Measurements from ENCODE around the gene KRT5.

The KRT5 gene

DNA sequence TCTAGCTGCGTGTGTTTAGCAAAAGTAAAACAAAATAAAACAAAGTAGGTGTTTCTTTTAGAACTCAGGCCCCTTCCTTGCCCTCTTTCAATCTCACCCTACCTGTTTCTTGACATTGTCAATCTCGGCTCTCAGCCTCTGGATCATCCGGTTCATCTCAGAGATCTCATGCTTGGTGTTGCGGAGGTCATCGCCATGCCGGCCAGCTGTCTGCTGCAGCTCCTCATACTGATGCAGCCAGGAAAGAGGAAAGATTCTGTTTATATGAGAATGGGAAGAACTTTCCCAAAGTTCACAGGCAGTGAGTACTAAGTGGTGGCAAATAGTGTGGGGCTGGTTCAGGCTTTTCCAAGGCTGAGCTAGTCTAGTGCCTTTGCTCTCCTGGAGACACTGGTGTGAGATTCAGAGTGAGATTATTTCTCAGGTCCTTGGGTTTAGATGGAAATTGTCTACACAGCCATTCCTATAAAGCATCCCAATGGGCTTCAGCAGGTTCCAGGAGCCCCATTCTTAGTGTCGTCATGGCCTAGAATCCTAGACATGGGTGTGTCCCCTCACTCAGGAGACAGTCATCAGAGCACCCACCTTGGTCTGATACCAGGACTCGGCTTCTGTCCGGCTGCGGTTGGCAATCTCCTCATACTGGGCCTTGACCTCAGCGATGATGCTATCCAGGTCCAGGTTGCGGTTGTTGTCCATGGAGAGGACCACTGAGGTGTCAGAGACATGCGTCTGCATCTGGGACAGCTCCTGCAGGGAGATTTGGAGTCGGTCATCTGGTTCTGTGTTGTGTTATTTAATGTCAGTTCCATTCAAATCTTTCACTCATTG lies 3.0 kb downstream of the KRT5 start (continued):
- TF ChIP-seq, protein P1, sequence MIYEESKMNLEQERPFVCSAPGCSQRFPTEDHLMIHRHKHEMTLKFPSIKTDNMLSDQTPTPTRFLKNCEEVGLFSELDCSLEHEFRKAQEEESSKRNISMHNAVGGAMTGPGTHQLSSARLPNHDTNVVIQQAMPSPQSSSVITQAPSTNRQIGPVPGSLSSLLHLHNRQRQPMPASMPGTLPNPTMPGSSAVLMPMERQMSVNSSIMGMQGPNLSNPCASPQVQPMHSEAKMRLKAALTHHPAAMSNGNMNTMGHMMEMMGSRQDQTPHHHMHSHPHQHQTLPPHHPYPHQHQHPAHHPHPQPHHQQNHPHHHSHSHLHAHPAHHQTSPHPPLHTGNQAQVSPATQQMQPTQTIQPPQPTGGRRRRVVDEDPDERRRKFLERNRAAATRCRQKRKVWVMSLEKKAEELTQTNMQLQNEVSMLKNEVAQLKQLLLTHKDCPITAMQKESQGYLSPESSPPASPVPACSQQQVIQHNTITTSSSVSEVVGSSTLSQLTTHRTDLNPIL (CRISPR knock-in tag; IDR thresholded peaks at IDR 0.05; ENCODE audit: low read depth), result no peak
- no peak for TF ChIP-seq TCF4 (CRISPR knock-in tag; IDR thresholded peaks at IDR 0.05; ENCODE audit: borderline replicate concordance)
- TF ChIP-seq, protein P2, sequence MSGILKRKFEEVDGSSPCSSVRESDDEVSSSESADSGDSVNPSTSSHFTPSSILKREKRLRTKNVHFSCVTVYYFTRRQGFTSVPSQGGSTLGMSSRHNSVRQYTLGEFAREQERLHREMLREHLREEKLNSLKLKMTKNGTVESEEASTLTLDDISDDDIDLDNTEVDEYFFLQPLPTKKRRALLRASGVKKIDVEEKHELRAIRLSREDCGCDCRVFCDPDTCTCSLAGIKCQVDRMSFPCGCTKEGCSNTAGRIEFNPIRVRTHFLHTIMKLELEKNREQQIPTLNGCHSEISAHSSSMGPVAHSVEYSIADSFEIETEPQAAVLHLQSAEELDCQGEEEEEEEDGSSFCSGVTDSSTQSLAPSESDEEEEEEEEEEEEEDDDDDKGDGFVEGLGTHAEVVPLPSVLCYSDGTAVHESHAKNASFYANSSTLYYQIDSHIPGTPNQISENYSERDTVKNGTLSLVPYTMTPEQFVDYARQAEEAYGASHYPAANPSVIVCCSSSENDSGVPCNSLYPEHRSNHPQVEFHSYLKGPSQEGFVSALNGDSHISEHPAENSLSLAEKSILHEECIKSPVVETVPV (CRISPR knock-in tag; IDR thresholded peaks at IDR 0.05), result no peak
- TF ChIP-seq ZNF70 (CRISPR knock-in tag; IDR thresholded peaks at IDR 0.05), result no peak

DNA sequence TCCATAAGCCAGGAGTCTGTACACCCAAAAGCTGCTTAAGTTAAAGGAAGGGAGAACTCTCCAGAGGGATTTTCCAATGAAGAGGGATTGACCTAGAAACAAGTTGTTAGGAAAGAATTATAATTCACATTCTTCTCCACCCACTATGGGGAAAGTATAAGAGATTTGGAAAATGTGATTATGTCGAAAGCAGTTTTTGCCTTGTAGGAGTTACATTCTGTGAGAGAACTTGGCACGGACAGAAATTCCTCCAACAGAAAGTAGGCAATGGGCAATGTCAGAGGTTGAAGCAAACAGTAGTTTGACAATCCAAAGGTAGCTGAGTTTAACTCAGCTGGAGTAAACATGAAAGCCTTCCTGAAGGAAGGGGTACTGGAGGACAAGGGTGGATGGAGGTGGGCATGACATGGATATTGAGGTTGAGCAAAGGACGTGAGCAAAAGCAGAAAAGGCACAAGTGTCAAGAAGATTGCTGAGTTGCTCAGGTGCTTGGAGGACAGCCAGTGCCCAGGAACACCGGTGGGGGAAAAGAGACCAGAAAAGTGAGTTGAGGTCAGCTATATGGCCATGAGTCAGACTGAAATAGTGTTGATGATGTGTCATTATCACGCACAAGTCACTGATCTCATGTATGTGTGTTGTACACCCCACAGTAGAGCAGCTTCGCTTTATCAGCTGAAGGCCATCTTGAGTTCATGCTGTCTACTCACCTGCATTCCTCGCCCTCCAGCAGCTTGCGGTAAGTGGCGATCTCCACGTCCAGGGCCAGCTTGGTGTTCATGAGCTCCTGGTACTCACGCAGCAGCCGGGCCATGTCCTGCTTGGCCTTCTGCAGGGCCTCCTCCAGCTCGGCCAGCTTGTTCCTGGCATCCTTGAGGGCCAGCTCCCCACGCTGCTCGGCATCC lies 4.0 kb downstream of the KRT5 start:
- no peak for TF ChIP-seq ISL1 (CRISPR knock-in tag; IDR thresholded peaks at IDR 0.05)
- TF ChIP-seq, protein P3, sequence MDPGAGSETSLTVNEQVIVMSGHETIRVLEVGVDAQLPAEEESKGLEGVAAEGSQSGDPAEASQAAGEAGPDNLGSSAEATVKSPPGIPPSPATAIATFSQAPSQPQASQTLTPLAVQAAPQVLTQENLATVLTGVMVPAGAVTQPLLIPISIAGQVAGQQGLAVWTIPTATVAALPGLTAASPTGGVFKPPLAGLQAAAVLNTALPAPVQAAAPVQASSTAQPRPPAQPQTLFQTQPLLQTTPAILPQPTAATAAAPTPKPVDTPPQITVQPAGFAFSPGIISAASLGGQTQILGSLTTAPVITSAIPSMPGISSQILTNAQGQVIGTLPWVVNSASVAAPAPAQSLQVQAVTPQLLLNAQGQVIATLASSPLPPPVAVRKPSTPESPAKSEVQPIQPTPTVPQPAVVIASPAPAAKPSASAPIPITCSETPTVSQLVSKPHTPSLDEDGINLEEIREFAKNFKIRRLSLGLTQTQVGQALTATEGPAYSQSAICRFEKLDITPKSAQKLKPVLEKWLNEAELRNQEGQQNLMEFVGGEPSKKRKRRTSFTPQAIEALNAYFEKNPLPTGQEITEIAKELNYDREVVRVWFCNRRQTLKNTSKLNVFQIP (CRISPR knock-in tag; IDR thresholded peaks at IDR 0.05; ENCODE audit: borderline replicate concordance, low read depth), result no peak
- ATAC-seq, result no peak

DNA sequence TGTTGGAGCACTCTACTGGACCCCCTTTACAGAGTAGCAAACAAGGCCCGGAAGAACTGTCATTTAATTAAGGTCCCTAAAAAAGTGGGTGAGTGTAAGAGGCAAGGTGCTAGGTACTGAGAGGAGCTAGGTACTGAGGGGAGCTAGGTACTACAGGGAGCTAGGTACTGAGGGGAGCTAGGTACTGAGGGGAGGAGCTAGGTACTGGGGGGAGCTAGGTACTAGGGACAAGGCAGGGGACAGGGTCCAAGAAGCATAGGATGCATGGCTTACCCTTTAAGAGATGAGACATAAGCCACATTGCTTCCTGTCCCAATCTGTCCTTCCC lies 4.9 kb downstream of the KRT5 start:
- no peak for TF ChIP-seq ZNF70 (CRISPR knock-in tag; IDR thresholded peaks at IDR 0.05)

DNA sequence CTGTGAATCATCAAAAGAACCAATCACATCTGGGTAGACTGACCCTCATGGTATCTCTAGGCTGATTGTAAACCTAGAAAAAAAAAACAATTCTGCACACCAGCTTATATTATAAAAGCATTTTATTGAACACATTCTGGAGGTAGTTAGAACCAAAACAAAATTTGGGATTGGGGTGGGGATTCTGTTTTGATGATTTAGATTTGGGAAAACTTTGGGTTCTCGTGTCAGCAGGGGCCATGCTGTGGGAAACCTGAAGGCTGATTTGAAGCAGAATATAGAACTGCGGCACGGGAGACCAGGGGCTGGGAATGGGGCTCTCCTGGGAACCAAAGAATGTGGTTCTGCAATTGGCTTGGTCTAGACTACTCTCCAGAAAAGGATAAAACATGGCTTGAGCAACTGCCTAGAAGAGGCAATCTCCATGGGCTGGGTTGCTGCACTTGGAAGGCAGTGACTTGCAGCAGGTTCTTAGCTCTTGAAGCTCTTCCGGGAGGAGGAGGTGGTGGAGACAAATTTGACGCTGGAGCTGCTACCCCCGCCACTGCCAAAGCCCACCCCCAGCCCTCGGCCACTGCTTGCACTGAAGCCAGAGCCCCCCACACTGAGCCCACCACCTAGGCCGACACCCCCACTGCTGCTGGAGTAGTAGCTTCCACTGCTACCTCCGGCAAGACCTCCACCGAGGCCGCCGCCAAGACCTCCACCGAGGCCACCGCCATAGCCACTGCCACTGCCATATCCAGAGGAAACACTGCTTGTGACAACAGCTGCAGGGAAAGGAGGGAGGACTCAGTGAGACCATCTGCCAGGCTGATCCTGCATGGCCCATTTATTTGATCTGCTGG lies 5.5 kb downstream of the KRT5 start:
- TF ChIP-seq RARB (CRISPR knock-in tag; IDR thresholded peaks at IDR 0.05) (no peak), ZNF565 (CRISPR knock-in tag; conservative IDR thresholded peaks at IDR 0.05; ENCODE audit: low read depth) (no peak), TOX (CRISPR knock-in tag; IDR thresholded peaks at IDR 0.05; ENCODE audit: borderline replicate concordance) (no peak), ESRRG (CRISPR knock-in tag; IDR thresholded peaks at IDR 0.05) (no peak), ARNTL (CRISPR knock-in tag; IDR thresholded peaks at IDR 0.05; ENCODE audit: borderline replicate concordance, low read depth) (no peak), OSR1 (CRISPR knock-in tag; IDR thresholded peaks at IDR 0.05) (no peak), ZC3H10 (CRISPR knock-in tag; IDR thresholded peaks at IDR 0.05) (no peak), ZFP3 (CRISPR knock-in tag; IDR thresholded peaks at IDR 0.05) (no peak), TCF4 (CRISPR knock-in tag; IDR thresholded peaks at IDR 0.05; ENCODE audit: borderline replicate concordance) (no peak)
- TF ChIP-seq, protein P1 (CRISPR knock-in tag; IDR thresholded peaks at IDR 0.05; ENCODE audit: low read depth), result no peak
- no peak for ATAC-seq

More for the DNA sequence above, 4.9 kb downstream of the KRT5 start:
- ATAC-seq, result no peak

DNA sequence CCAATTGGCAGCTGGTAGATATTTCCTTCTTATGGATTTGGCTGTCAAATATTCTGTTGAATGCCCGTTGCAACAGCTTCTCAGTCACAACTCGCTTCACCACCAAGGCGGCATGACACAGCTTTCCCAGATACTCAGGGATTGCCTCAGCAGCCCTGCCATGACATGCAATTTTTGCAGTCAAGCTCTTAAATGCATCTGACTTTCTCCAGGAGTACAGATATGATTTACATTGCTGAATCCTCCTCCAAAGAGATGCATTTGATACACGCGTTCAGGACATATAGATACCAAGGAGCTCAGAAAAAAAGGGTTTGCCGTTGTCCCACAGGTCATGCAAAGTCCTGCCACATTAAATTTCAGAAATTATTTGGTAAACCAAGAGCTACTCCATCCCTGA lies 6.5 kb downstream of the KRT5 start:
- ATAC-seq, result no peak
- TF ChIP-seq TOX (CRISPR knock-in tag; IDR thresholded peaks at IDR 0.05; ENCODE audit: borderline replicate concordance), result no peak

DNA sequence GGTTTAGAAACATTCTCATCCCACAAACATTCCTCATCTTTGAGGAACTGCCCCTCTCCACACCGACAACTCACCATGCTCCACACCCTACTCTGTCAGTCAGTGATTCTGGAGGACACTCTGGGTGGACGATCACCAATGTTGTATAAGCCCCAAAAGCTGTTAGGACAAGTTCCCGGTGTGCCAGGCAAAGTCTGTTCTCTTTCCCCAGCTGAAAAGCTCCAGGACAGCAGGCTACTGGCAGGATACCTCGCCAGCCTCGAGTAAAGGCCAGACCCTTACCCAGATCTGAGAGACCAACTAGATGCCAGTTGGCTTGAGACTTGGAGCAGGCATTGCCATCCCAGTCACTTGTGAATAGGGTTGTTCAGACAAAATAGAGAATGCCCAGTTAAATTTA lies 12.0 kb downstream of the KRT5 start:
- ATAC-seq, result no peak
- TF ChIP-seq BACH2 (CRISPR knock-in tag; IDR thresholded peaks at IDR 0.05; ENCODE audit: borderline replicate concordance) (no peak), TOX (CRISPR knock-in tag; IDR thresholded peaks at IDR 0.05; ENCODE audit: borderline replicate concordance) (no peak), GLIS3 (CRISPR knock-in tag; IDR thresholded peaks at IDR 0.05) (no peak)
- TF ChIP-seq, protein P4, sequence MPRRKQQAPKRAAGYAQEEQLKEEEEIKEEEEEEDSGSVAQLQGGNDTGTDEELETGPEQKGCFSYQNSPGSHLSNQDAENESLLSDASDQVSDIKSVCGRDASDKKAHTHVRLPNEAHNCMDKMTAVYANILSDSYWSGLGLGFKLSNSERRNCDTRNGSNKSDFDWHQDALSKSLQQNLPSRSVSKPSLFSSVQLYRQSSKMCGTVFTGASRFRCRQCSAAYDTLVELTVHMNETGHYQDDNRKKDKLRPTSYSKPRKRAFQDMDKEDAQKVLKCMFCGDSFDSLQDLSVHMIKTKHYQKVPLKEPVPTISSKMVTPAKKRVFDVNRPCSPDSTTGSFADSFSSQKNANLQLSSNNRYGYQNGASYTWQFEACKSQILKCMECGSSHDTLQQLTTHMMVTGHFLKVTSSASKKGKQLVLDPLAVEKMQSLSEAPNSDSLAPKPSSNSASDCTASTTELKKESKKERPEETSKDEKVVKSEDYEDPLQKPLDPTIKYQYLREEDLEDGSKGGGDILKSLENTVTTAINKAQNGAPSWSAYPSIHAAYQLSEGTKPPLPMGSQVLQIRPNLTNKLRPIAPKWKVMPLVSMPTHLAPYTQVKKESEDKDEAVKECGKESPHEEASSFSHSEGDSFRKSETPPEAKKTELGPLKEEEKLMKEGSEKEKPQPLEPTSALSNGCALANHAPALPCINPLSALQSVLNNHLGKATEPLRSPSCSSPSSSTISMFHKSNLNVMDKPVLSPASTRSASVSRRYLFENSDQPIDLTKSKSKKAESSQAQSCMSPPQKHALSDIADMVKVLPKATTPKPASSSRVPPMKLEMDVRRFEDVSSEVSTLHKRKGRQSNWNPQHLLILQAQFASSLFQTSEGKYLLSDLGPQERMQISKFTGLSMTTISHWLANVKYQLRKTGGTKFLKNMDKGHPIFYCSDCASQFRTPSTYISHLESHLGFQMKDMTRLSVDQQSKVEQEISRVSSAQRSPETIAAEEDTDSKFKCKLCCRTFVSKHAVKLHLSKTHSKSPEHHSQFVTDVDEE (CRISPR knock-in tag; IDR thresholded peaks at IDR 0.05), result no peak

Measured in SK-N-SH treated with all-trans-retinoic acid at 6 μM for 48 hours (cell line).